Superior temporal gyrus (tissue), 1 donor: ENCODE data around the gene SLC25A20.
A peak's percentile ranks its signal among the peaks of the same experiment; 100 is the strongest.
"Not testable (repeated sequence)": the region's sequence is repeated elsewhere in the genome, so short reads cannot be mapped to it uniquely, and the experiment has no call there.

ENCODE experiments used
- DNase-seq: peaks from one replicate; pipeline ENCODE4 v3.0.0-alpha.2; 2016; ENCODE audit errors: extremely low spot score

SLC25A20 gene

DNA sequence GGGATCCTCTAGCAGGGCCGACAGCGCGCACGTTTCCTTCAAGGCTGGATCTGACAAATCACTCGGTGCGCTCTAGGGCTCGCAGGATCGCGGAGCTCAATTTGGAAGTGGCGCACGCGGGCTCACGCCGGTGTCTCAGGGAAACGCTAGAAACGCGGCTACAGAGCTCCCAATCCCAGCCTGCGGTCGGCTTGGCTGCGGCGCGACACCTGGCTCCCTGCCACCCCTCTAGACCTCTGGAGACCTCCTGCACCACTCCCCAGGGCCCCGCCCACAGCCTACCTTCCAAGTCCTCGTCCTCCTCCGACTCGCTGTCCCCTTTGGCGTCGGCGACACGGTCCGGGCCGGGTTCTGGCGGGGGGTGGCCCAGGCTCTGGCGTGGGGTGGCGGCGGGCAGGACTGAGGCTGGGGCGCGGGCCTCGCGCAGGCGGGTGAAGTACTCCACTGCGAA, 51.6 kb downstream of the SLC25A20 start:
- peak; percentile 50 for DNase-seq

DNA sequence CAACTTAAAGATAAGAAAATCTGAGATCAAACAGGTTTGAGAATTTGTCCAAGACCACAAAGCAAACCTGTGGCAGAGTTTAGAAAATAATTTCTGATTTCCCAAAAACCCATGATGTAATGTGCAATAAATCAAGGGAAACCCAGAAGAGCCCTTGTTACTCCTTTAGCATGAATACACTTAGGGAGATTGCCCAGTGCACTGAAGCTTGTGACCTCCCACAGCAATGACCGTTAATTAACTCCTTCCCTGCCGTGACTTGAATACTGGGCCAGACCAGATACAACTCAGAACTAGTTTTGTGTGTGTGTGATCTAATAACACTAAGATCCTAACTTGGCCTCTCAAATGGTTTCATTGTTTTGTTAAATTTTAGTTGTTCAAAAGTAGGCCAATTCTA, 53.5 kb downstream of the SLC25A20 start:
- no peak for DNase-seq

- DNase-seq, result no peak
Observed at GRCh38 chr3:48837163-48837562, 61.5 kb downstream of the SLC25A20 start.

- DNase-seq, result no peak
Observed at GRCh38 chr3:48835650-48836366, 62.9 kb downstream of the SLC25A20 start.

- no peak for DNase-seq
Observed at GRCh38 chr3:48832684-48833083, 66.0 kb downstream of the SLC25A20 start.

- DNase-seq, result no peak
Observed at GRCh38 chr3:48830715-48831114, 68.0 kb downstream of the SLC25A20 start.

GRCh38 chr3:48829525-48829924, 69.2 kb downstream of the SLC25A20 start:
- DNase-seq, result not testable (repeated sequence)

DNA sequence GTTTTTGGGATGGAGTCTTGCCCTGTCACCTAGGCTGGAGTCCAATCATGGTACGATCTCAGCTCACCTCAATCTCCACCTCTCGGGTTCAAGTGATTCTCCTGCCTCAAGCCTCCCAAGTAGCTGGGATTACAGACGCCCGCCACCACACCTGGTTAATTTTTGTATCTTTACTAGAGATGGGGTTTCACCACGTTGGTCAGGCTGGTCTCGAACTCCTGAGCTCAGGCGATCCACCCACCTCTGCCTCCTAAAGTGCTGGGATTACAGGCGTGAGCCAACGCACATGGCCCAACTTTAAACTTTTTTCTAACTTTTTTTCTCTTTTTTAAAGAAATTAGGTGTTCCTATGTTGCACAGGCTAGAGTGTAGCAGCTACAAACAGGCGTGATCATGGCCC, 70.8 kb downstream of the SLC25A20 start:
- DNase-seq, result not testable (repeated sequence)

DNA sequence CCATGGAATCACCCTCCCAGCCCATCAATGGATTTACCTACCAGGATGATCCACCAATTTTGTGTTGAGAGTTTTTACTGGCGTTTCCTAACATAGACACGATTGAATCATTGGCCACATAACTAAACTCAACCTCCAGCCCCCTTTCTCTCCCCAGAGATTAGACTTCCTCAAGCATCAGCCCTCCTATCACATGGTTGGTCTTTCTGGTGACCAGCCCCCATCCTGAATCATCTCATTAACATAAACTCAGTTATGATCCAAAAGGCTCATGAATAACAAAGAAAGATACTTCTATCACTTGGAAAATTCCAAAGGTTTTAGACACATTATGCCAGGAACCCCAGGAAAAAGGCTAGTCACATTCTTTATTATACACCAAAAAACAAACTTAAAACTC, 72.2 kb downstream of the SLC25A20 start:
- no peak for DNase-seq

- no peak for DNase-seq
Observed at GRCh38 chr3:48820612-48821324, 77.9 kb downstream of the SLC25A20 start.

DNA sequence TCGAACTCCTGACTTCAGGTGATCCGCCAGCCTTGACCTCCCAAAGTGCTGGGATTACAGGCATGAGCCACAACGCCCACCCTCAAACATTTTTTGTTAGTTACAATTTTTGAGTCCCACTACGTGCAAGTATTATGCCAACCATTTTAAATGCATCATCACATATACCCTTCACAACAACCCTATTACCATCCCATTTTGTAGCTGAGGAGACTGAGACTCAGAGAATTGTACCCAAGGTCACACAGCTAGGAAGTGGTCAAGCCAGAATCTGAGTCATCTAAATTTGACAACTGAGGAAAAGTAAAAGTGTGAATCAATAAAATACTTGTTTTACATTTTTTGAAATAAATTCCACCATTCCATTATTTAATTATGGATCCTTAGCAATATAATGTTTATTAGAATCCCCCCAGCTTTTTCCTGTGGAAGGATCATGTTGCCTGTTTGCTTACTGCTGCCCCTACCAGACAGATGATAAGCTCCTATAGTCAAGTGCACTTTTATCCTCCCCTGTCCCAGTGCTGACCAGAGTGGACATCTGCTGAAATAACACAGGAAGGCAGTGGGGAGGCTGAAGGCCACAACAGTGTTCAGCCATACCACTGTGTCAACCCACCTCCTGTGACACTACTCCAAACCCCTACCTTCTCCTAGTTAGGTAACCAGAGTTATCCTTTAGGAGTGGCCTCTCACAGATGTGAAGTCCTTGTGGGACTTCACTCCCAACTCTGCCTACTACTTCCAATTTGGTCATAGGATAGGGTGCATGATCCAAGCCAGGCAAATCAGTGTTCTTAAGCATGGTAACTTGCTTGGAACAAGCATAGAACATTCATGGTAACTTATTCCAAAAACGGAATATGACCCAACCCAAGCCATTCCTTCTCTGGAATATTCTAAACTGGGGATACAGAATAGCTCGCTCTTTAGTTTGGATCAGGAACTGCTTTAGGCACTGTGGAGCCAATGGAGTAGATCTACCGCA, 79.2 kb downstream of the SLC25A20 start:
- DNase-seq, result no peak

- no peak for DNase-seq
Observed at GRCh38 chr3:48811524-48811923, 87.2 kb downstream of the SLC25A20 start.
